Measurements from ENCODE around the gene RYR2. TPM values are rescaled to one million over a fixed set of nuclear protein-coding genes. Genes with fewer than 3 reads are reported as not detected.
"Not testable (repeated sequence)": the region's sequence is repeated elsewhere in the genome, so short reads cannot be mapped to it uniquely, and the experiment has no call there.

Gene RYR2
- total RNA-seq, 3 donors from 2014 or later: 0.16 to 0.59 (median 0.33) TPM

GRCh38 chr1:237834048-237834447 lies 792.1 kb downstream of the RYR2 start:
- no peaks in the 10 kb centered on the region for H3K9me3 ChIP-seq
- H3K36me3 ChIP-seq: no peaks in the 10 kb centered on the region
- H3K4me3 ChIP-seq: no peak overlapping the region
- TF ChIP-seq POLR2A (IDR thresholded peaks at IDR 0.05) (no peak), CTCF (IDR thresholded peaks at IDR 0.05) (no peak), POLR2AphosphoS5 (IDR thresholded peaks at IDR 0.05) (no peak)
- intact Hi-C loops (cut with DNase I; ENCODE audit: low total_unique reads): no loop called here
- no peak overlapping the region for H3K27ac ChIP-seq
- no peaks in the 10 kb centered on the region for H3K27me3 ChIP-seq
- no peak for DNase-seq (ENCODE audit: low spot score in 2 of 2)
- no peaks in the 10 kb centered on the region for H3K4me1 ChIP-seq

- Histone ChIP-seq H3K27me3 (no peaks in the 10 kb centered on the region), H3K9me3 (no peaks in the 10 kb centered on the region), H3K36me3 (no peaks in the 10 kb centered on the region), H3K4me1 (no peaks in the 10 kb centered on the region), H3K27ac (no peak overlapping the region), H3K4me3 (no peak overlapping the region)
- no peak for DNase-seq (ENCODE audit: low spot score in 2 of 2)
- TF ChIP-seq POLR2AphosphoS5 (IDR thresholded peaks at IDR 0.05) (no peak), CTCF (IDR thresholded peaks at IDR 0.05) (no peak), POLR2A (IDR thresholded peaks at IDR 0.05) (no peak)
- intact Hi-C loops (cut with DNase I; ENCODE audit: low total_unique reads): no loop called here
Measured at GRCh38 chr1:237834461-237834860, 792.5 kb downstream of the RYR2 start.

- Histone ChIP-seq H3K27ac (no peak overlapping the region), H3K9me3 (peaks cover 0 to 7% of the 10 kb centered on the region in 2 donors), H3K4me1 (no peaks in the 10 kb centered on the region), H3K4me3 (no peak overlapping the region), H3K36me3 (no peaks in the 10 kb centered on the region), H3K27me3 (no peaks in the 10 kb centered on the region)
- no peak for DNase-seq (ENCODE audit: low spot score in 2 of 2)
- TF ChIP-seq POLR2A (IDR thresholded peaks at IDR 0.05): no peak
- no peak for TF ChIP-seq POLR2AphosphoS5 (IDR thresholded peaks at IDR 0.05)
- TF ChIP-seq CTCF (IDR thresholded peaks at IDR 0.05): no peak
- intact Hi-C loops (cut with DNase I; ENCODE audit: low total_unique reads): no loop called here
Measured at GRCh38 chr1:237838320-237838719, 796.3 kb downstream of the RYR2 start.

- Histone ChIP-seq H3K9me3 (peaks cover 0 to 9% of the 10 kb centered on the region in 2 donors), H3K36me3 (no peaks in the 10 kb centered on the region), H3K4me3 (no peak overlapping the region), H3K27ac (no peak overlapping the region), H3K27me3 (no peaks in the 10 kb centered on the region), H3K4me1 (no peaks in the 10 kb centered on the region)
- DNase-seq (ENCODE audit: low spot score in 2 of 2): no peak
- intact Hi-C loops (cut with DNase I; ENCODE audit: low total_unique reads): no loop called here
- no peak for TF ChIP-seq POLR2AphosphoS5 (IDR thresholded peaks at IDR 0.05)
- TF ChIP-seq POLR2A (IDR thresholded peaks at IDR 0.05): no peak
- no peak for TF ChIP-seq CTCF (IDR thresholded peaks at IDR 0.05)
Measured at GRCh38 chr1:237838904-237839534, 797.0 kb downstream of the RYR2 start.

GRCh38 chr1:237841485-237841884 lies 799.5 kb downstream of the RYR2 start:
- intact Hi-C loops (cut with DNase I; ENCODE audit: low total_unique reads): no loop called here
- Histone ChIP-seq H3K4me3 (no peak overlapping the region), H3K36me3 (no peaks in the 10 kb centered on the region), H3K9me3 (peaks cover 0 to 9% of the 10 kb centered on the region in 2 donors), H3K4me1 (no peaks in the 10 kb centered on the region), H3K27ac (no peak overlapping the region), H3K27me3 (no peaks in the 10 kb centered on the region)
- no peak for TF ChIP-seq POLR2A (IDR thresholded peaks at IDR 0.05)
- TF ChIP-seq CTCF (IDR thresholded peaks at IDR 0.05): no peak
- no peak for TF ChIP-seq POLR2AphosphoS5 (IDR thresholded peaks at IDR 0.05)
- DNase-seq (ENCODE audit: low spot score in 2 of 2): no peak

- H3K4me3 ChIP-seq; intact Hi-C loops (cut with DNase I; ENCODE audit: low total_unique reads); H3K27ac ChIP-seq; H3K4me1 ChIP-seq; H3K27me3 ChIP-seq; H3K36me3 ChIP-seq; H3K9me3 ChIP-seq; DNase-seq (ENCODE audit: low spot score in 2 of 2): not testable (repeated sequence)
Measured at GRCh38 chr1:237843516-237843915, 801.5 kb downstream of the RYR2 start.

All from breast epithelium (tissue), 4 donors.